IgD-negative memory B cell (primary cell): ENCODE measurements around the gene GASK1A. TPM values are rescaled to one million over a fixed set of nuclear protein-coding genes. Genes with fewer than 3 reads are reported as not detected.

ENCODE experiments used
- H3K27ac Mint-ChIP-seq, 3 donors: one replicate each; pipeline ENCODE4 v1.8.0; 2020 to 2022; ENCODE audit warnings: mild to moderate bottlenecking in 3 of 3, mixed read lengths in 3 of 3, moderate library complexity in 1 of 3
- H3K27me3 Mint-ChIP-seq: one replicate; pipeline ENCODE4 v1.8.0; 2021; ENCODE audit warnings: mixed read lengths
- H3K36me3 Mint-ChIP-seq: one replicate; pipeline ENCODE4 v1.8.0; 2020; ENCODE audit warnings: mild to moderate bottlenecking, mixed read lengths
- H3K4me1 Mint-ChIP-seq, 3 donors: one replicate each; pipeline ENCODE4 v1.8.0; 2020 to 2022; ENCODE audit warnings: mixed read lengths in 3 of 3, mild to moderate bottlenecking in 1 of 3
- H3K4me3 Mint-ChIP-seq, 4 donors: one replicate each; pipeline ENCODE4 v1.8.0; 2020 to 2022; ENCODE audit warnings: mild to moderate bottlenecking in 4 of 4, mixed read lengths in 4 of 4, moderate library complexity in 3 of 4
- H3K9me3 Mint-ChIP-seq, 3 donors: one replicate each; pipeline ENCODE4 v1.8.0; 2020 to 2021; ENCODE audit warnings: mixed read lengths in 3 of 3, mild to moderate bottlenecking in 1 of 3
- polyA plus RNA-seq: library from polyadenylated mRNA; unstranded; fragments of 300-500 nt; fragmentation: Illumina TruSeq; gene quantifications from one replicate; pipeline ENCODE4 v1.2.3, GENCODE V29; 2021

Gene GASK1A
- polyA plus RNA-seq, 1 donor from 2014 or later, result not detected

- no peaks in the 10 kb centered on the region for H3K27me3 Mint-ChIP-seq
- H3K27ac Mint-ChIP-seq, result no peak overlapping the region
- no peaks in the 10 kb centered on the region for H3K36me3 Mint-ChIP-seq
- peak overlapping the region in 2 of 4 donors; percentile 23 to 55 for H3K4me3 Mint-ChIP-seq
- H3K9me3 Mint-ChIP-seq, result no peaks in the 10 kb centered on the region
- H3K4me1 Mint-ChIP-seq, result peaks cover 0 to 8% (median 3%) of the 10 kb centered on the region in 3 donors
Observed at GRCh38 chr3:43102773-43103480, 123.8 kb downstream of the GASK1A start.

GRCh38 chr3:43104039-43104438, 124.9 kb downstream of the GASK1A start:
- Mint-ChIP-seq H3K9me3 (no peaks in the 10 kb centered on the region), H3K4me3 (peak overlapping the region in 1 of 4 donors; percentile 62), H3K36me3 (no peaks in the 10 kb centered on the region), H3K4me1 (peaks cover 0 to 8% (median 3%) of the 10 kb centered on the region in 3 donors), H3K27ac (no peak overlapping the region), H3K27me3 (no peaks in the 10 kb centered on the region)

- peaks cover 0 to 8% (median 3%) of the 10 kb centered on the region in 3 donors for H3K4me1 Mint-ChIP-seq
- H3K36me3 Mint-ChIP-seq, result no peaks in the 10 kb centered on the region
- H3K27me3 Mint-ChIP-seq, result no peaks in the 10 kb centered on the region
- no peak overlapping the region for H3K27ac Mint-ChIP-seq
- no peaks in the 10 kb centered on the region for H3K9me3 Mint-ChIP-seq
- peak overlapping the region; percentile 62 to 83 (median 76) for H3K4me3 Mint-ChIP-seq
Observed at GRCh38 chr3:43104660-43105595, 125.8 kb downstream of the GASK1A start.

- peak within 1 kb of the TSS in 1 of 3 donors; percentile 63 for H3K27ac Mint-ChIP-seq
- H3K4me3 Mint-ChIP-seq, result peak within 1 kb of the TSS; percentile 80 to 90 (median 86)
- no peaks in the 10 kb centered on the region for H3K27me3 Mint-ChIP-seq
- H3K36me3 Mint-ChIP-seq, result no peaks in the 10 kb centered on the region
- H3K9me3 Mint-ChIP-seq, result no peaks in the 10 kb centered on the region
- peaks cover 0 to 8% (median 3%) of the 10 kb centered on the region in 3 donors for H3K4me1 Mint-ChIP-seq
Observed at GRCh38 chr3:43105596-43106292, 126.6 kb downstream of the GASK1A start, which contains the start of gene POMGNT2. POMGNT2 (minus strand) TSS chr3:43106079; CDS start chr3:43081431, 24,648 bp downstream.

DNA sequence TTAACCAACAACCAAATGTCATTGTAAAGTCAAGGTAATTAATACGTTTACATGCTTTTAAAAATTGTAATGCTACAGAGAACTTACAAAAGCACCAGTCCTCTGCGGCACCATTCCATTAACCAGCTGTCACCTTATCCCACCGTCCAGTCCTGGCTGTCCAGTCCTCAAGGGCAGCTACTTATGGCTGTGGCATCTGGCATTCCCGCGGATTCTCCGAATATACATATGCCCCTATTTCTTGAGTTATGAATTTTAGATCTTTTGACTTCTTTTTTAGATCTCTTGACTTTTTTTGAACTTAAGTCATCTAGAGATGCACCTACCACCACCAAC, 127.2 kb downstream of the GASK1A start:
- no peaks in the 10 kb centered on the region for H3K27me3 Mint-ChIP-seq
- H3K27ac Mint-ChIP-seq, result peak overlapping the region in 1 of 3 donors; percentile 63
- H3K9me3 Mint-ChIP-seq, result no peaks in the 10 kb centered on the region
- no peaks in the 10 kb centered on the region for H3K36me3 Mint-ChIP-seq
- H3K4me3 Mint-ChIP-seq, result peak overlapping the region; percentile 80 to 90 (median 86)
- H3K4me1 Mint-ChIP-seq, result peaks cover 0 to 8% (median 3%) of the 10 kb centered on the region in 3 donors

Other genes starting within 250 kb of the GASK1A start
- 1.1 TPM for gene CCDC13, start 206.1 kb upstream of the GASK1A start, polyA plus RNA-seq
- 66.7 TPM for gene HIGD1A, start 174.8 kb upstream of the GASK1A start, polyA plus RNA-seq
- not detected for gene ACKR2, start 169.9 kb upstream of the GASK1A start, polyA plus RNA-seq
- not detected for gene CYP8B1, start 103.4 kb upstream of the GASK1A start, polyA plus RNA-seq
- gene ZNF662, start 73.2 kb upstream of the GASK1A start, polyA plus RNA-seq, result not detected
- 4.1 TPM for gene POMGNT2, start 126.8 kb downstream of the GASK1A start, polyA plus RNA-seq